ENCODE measurements around the gene RAX2.
"Not testable (repeated sequence)": the region's sequence is repeated elsewhere in the genome, so short reads cannot be mapped to it uniquely, and the experiment has no call there.

Gene RAX2

DNA sequence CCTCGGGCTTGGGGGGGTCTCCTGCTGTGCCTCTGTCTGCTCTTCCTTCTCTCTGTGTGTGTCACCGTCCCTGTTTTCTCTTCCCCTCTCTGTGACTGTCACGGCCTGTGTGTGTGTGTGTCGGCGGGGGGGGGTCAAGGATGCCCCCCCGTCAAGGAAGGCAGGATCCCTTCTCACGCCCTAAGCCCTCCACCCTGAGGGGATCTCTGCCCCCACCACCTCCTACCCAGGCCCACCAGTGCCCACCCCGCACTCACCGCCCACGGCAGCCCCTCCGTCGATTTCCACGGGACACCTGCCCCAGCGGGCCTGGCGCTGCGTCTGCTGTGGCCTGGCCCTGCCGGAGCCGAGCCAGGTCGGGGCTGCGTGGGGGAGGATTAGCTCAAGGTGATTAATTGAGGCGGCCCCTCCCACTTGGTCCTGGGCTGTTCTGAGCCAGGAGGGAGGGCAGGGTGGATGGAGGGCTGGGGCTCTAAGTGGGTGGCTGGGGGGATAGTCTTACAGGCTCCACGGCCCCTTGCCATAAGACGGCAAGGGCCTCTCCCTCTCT, at the start of gene RAX2:
RAX2 (minus strand) TSS at position 323 of the 550 bp plus-strand sequence. CDS start 486 bp downstream, outside the sequence.
- FAIRE-seq (no peak), DNase-seq (ENCODE audit: insufficient read length, low spot score) (no peak)

DNA sequence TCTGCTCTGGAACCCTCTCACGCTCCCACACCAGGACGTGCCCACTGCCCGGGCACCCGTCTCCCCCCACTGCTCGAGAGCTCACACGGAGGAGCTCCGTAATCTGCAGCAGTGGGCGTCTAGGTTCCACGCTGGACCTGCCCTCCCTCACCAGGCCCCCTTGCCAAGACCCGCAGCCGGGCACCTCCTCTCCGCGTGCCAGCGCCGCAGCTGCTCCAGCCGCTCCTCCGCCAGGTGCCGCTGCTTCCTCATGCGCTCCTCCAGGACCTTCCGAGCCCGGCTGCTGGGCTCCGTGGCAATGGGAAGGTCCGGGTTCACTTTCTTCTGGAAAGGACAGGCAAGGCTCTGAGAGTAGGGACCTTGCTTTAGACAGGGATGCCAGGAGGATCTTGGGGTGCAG, 49.1 kb upstream of the RAX2 start:
- DNase-seq (ENCODE audit: insufficient read length, low spot score) (no peak), FAIRE-seq (no peak)

DNA sequence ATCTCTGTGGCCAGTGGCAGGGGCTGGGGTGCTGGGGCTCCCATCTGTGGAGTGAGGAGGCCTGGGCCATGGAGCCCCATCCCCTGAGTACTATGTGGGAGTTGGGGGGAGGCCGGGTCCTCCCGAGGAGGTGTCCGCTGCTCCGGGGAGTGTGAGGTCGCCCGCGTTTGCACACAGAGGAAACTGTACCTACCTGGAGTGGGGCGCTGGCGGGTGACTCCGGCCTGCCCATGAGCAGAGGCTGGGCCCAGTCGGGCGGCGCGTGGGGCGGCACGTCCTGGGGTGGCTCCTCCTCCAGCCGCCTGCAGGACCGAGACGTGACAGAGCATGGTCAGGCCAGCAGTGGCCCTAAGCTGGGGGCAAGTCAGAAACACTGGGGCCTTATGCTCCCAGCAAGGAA, 48.0 kb upstream of the RAX2 start:
- FAIRE-seq (no peak), DNase-seq (ENCODE audit: insufficient read length, low spot score) (no peak)

DNA sequence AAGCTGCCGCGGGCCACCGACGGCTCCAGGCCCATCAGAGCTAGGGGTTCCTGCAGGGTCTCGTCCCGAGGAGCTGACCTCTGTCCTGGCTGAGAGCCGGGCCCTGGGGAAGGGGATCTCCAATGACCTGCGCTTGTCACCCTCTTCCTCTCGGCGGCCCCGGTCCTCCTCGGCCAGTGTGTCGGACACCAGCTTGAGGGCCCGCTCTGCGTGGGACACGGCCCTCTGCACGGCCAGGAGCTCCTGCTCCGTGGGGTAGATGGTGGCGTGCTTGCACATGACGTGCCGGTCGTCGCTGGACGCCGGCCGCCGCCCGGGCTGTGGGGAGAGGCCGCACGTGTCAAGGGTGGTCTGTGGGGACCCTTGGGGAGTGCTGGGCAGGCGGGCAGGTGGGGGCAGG, 46.9 kb upstream of the RAX2 start:
- FAIRE-seq = no peak

DNA sequence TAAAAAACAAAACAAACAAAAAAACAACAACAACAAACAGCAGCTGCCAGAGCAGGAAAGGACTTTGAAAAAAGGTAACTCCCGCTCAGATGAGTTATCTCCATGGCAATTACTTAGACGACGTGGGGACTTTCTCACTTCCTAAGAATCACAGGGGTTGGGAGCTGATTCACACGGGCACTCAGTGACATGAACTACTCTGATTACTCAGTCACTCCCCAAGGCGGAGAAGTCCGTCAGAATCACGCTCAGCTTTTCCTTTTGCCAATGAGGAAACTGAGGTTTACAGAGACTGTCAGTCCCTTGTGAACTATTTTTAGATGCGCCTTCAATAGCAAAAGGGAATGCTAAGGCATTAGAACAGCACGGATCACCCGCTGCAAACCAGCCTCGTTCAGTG, 46.4 kb upstream of the RAX2 start:
- FAIRE-seq = no peak
- DNase-seq (ENCODE audit: insufficient read length, low spot score) = no peak

More for the DNA sequence above, 46.9 kb upstream of the RAX2 start:
- no peak for DNase-seq (ENCODE audit: insufficient read length, low spot score)

DNA sequence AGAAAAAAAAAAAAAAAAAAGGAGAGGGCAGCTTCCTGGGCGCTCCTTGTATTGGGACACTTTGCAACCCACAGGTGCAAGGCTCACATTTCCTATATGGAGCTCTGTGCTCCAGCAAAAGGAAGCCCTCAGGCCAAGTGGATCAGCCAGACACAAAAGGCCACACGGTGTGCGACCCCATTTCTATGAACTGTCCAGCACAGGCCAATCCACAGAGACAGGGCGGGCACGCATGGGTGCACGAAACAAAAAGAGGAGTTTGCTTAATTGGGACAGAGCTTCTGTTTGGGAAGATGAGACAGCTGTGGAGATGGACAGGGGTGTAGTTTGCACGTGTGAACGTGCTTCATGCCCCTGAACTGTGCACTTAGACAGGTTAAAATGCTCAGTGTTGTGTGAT, 45.7 kb upstream of the RAX2 start:
- DNase-seq (ENCODE audit: insufficient read length, low spot score) (no peak), FAIRE-seq (no peak)

DNA sequence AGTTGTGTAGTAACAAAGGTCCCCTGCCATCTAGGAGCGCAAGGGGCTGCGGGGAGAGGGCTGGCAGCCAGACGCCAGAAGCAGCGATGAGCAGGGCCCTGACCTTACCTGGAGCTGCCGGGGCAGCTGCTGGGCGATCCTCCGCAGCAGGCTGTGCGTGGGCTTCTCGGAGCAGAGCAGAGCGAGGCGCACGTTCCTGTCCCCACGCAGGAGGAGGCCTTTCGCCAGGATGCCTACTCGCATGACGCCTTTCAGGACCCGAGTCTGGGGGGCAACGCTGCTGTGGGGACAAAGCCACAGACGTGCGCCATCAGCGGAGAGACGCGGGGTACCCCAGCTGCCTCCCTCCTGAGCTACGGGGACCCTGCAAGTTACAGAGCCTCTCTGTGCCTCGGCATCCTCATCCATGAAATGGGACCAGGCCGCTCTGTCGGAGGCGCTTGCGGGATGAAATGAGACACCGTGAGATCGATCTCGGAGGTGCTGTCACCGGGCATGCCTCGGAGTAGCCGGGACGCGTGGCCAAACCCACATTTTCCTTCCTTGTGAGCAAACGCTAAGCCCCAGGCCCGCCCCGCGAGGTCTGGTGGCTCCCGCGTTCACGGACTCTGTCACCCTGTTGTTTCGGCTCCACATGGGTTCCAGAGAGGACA, 44.7 kb upstream of the RAX2 start:
- FAIRE-seq (no peak), DNase-seq (ENCODE audit: insufficient read length, low spot score) (no peak)

DNA sequence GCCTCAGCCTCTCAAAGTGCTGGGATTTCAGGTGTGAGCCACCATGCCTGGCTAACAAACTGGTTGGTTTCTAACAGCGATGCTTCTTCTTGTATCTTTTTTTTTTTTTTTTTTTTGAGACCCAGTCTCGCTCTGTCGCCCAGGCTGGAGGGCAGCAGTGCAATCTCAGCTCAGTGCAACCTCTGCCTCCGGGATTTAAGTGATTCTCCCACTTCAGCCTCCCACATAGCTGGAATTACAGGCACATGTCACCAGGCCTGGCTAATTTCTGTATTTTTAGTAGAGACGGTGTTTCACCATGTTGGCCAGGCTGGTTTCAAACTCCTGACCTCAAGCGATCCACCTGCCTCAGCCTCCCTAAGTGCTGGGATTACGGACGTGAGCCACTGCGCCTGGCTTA, 44.1 kb upstream of the RAX2 start:
- FAIRE-seq; DNase-seq (ENCODE audit: insufficient read length, low spot score): not testable (repeated sequence)

DNA sequence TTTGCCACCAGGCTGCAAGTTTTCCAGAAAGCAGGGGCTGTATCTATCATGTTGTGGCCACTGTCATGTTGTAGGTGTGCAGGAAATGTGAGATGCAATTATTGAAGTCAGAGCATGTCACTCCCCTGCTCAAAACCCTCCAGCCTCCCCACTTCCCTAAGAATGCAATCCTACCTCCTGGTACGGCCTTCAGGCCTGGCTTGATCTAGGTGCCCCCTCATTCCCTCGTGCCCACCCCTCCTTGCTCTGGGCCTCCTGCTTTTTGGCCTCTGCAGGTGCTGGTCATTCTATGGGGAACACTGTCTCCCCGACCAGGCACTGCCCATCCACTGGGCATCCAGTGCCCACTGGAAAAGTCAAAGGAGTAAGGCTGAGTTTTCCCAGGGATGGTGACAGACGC, 42.6 kb upstream of the RAX2 start:
- FAIRE-seq = no peak
- no peak for DNase-seq (ENCODE audit: insufficient read length, low spot score)

DNA sequence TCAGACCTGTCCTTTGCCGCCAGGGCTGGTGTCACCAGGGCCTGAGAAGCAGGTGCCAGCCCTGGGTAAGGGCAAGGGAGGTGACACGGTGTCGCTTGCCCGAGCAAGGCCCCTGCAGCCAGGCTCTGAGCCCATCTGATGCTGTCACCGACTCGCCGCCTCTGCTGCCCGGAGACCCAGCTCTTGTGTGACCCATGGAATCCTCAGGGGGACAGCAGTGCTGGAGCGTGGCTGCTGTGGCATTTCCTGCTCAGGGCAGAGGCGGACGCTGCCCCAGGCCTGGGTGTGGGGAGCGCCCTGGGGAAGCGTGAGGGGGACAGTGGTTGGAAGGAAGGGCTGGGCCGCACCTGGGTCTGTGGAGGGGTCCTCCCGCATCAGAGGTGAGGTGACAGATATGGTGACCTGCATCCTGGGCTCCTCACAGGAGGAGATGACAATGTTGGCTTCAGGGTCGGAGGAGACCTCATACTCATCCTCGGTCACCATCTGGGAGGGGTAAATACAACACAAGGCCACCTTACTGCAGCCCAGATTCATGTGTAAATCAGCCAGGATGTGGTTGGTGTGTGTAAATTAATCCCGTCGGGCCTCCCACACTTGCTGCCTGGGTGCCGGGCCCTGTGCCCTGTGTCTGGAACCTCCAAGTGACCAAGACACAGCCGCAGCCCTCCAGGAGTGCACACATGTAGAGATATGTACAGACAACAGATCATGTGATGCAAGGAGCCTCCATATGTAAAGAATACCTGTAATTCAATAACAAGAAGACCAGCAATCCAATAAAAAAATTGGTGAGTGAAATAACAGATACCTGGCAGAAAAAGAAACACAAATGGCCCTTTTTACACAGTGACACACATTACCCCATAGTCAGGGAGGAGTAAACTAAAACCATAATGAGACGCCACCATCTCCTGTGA, 41.7 kb upstream of the RAX2 start:
- FAIRE-seq = no peak

DNA sequence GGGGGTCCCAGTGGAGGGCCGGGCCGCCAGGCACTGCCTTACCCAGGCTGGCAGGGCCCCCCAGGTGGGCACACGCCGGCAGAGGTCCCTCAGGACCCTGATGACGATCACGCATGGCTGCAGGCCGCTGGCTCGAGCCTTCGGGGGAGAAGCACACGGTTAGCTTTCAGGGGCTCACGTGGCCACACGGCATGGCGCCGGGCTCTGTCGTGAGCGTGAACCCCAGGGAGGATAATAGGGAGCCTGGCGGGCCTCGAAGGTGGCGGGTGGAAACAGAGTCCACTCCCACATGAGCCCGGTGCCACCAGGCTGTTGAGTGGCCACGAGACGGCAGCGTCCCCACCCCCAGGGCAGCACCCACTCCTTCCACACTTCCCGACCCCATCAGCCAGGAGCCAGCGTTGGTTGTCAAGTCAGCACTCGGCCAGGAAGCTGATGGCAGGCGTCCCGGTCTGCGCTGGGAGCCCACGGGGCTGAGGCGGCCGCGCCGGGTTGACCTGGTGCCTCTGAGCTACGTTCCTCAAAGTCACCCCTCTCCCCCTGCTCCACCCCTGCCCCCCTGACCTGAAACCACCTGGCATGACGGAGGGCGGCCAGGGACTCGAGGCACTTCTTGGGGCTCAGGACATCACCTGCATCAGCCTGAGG, 38.8 kb upstream of the RAX2 start:
- FAIRE-seq (no peak), DNase-seq (ENCODE audit: insufficient read length, low spot score) (no peak)

More for the DNA sequence above, 41.7 kb upstream of the RAX2 start:
- no peak for DNase-seq (ENCODE audit: insufficient read length, low spot score)

DNA sequence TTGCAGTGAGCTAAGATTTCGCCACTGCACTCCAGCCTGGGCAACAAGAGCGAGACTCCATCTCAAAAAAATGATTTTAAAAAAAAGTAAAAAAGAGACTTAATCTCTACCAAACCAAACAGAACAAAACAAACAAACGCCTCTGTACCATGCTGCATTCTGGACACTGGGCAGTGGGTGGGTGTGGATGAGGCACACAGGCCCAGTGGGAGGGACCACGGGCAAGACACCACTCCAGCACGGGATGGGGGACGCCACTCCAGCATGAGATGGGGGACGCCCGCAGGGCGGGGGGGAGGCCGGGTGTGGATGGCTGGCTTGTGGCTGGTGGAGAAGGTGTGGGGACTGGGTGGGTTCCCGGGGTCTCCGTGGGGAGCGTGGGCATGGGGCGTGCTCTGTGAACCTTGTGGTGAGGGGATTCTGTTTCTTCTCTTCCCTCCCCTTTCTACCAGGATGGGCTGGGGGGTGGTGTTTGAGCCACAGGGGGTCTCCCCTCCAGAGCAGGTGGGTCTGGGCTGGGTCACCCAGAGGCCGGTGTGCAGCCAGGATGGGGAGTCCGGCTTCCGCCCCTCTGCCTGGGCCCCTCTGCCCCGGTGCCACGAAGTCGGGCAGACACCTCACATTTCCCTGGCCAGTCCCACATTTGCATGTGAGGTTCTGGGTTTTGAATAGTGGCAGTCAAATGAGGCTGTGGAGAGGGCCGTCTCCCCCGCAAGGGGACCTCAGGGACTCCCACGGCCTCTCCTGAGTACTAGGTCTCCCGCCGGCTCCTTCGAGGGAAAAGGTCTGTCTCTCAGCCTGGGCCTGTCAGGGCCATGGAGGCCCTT, 38.1 kb upstream of the RAX2 start:
- DNase-seq (ENCODE audit: insufficient read length, low spot score) = no peak
- no peak for FAIRE-seq

DNA sequence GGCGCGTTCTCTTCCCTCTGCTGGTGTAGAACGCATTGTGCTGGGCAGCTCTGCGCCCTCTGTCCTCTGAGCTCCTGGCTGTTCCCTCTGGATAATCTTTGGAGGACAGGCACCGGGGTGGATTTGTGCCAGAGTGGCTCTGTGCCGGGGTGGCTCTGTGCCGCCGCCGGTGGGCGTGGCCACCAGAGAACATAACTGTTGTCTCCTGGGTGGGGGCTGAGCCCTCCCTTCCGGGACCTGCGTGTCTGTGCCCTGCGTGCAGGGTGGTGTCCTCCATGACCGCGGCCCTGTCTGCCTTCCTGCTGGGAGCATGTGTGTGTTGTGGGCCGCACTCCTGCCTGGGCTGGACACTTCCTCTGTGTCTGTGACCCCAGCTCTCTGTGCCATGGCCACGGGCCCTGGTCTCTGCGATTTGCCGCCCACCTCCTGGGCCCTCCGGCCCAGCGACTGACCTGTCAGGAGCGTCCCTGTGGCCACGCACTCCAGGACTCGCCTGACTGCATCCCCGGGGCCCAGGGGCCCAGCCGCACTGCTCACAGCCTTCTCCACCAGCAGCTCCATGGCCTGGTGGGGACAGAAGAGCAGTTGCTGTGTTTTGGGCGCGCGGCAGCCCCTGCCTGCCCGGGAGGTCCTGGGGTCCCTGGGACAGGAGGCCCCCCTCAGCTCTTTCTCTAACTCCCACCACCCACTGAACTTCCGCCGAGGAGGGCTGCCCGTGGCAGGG, 36.6 kb upstream of the RAX2 start:
- FAIRE-seq = no peak
- DNase-seq (ENCODE audit: insufficient read length, low spot score) = no peak

DNA sequence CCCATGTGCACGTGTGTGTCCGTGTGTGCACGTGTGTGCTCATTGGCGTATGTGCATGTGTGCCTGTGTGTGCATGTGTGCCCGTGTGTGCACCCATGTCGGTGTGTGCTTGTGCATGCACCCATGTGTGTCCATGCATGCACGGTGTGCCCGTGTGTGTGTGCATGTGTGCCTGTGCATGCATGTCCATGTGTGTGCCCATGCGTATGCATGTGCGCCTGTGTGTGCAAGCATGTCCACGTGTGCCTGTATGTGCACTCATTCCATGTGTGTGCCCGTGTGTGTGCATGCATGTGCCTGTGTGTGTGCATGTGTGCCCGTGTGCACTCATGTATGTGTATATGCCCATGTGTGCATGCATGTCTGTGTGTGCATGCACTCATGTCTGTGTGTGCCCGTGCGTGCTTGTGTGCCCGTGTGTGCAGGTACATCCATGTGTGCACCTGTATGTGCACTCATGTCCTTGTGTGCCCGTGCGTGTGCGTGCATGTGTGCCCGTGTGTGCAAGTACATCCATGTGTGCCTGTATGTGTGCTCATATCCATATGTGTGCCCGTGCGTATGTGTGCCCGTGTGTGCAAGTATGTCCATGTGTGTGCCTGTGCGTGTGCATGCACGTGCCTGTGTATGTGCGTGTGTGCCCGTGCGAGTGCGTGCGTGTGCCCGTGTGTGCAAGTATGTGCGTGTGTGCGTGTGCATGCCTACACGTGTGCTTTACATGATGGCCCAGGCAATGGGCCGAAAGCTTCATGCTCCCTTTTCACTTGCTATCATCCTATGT, 35.7 kb upstream of the RAX2 start:
- peak; percentile 82 for FAIRE-seq

DNA sequence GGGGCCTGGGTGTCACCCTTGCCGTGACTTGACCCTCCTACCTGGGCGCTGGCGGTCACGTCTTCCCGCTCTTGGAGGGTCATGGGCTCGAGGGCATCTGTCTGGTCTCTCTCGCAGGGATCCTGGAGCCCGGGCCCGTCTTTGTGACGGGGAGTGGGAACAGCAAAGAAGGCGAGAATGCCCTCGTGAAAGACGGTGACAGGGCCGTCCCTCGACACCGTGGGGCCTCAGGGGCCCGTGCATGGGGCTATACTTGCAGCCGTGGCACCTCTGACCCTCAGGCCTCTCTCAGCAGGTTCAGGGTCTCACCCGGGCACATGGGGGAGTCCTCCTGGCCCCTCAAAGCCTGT, 35.1 kb upstream of the RAX2 start:
- FAIRE-seq (no peak), DNase-seq (ENCODE audit: insufficient read length, low spot score) (no peak)

More for the DNA sequence above, 35.7 kb upstream of the RAX2 start:
- no peak for DNase-seq (ENCODE audit: insufficient read length, low spot score)

DNA sequence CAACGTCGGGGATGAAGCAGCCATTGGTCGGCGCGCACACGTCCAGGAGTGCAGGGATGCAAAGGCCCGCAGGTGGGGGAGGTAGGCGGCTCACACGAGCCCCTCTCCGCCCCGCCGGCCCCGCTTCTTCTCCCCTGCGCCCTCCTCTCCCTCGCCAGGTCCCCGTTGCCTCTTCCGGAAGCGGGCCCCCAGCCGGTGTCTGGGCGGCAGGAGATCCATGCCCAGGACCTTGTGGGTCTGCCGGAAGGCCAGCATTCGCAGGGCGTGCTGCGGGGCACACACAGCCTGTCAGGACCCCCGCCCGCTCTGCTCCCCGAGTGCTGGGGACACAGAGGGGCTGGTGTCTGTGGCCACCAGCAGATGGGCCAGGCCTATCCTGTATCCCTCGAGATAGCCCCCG, 33.8 kb upstream of the RAX2 start:
- no peak for FAIRE-seq
- DNase-seq (ENCODE audit: insufficient read length, low spot score) = no peak

DNA sequence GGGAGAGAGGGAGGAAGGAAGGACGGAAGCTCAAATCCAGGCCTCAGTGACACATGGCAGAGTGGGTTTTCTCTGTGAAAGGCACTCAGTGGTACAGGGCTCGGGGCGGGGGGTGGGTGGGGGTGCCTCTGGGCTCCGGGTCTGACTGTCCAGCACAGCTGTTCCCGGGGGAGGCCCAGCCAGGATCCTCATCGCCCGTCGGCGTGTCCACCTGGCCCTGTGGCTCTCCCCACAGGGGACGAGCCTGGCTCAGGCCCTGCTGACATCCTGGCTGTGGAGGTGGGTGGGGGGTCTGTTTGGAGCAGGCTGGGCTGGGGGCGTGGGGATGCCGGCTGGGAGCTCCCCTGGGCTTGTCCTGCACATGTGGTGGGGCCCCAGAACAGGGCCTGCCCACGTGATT, 32.4 kb upstream of the RAX2 start:
- no peak for FAIRE-seq
- DNase-seq (ENCODE audit: insufficient read length, low spot score) = no peak

DNA sequence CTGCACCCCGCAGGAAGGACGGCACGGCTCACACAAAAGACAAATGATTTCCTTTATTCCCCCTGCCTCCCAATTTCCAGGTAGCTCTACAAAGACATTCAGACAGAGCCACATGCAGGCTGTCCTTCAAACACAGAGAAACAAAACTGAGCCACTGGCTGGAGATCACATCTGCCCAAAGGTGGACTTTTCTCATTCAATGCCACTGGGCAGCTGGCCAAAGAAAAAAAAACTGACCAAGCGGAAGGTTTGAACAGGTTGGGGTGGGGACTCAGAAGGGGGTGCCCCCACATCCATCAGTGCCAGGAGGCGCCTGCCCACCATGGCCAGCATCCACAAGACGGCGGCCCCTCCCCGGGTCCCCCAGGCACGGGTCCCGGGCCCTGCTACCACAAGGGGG, 32.0 kb upstream of the RAX2 start:
- DNase-seq (ENCODE audit: insufficient read length, low spot score) = no peak

More for the DNA sequence above, 32.0 kb upstream of the RAX2 start:
- no peak for FAIRE-seq

Data from HTR-8/SVneo (cell line).